Suppressor macrophage treated with lipopolysaccharide for 1 hour (primary cell): ENCODE measurements around the gene B9D2.
"Not testable (repeated sequence)": the region's sequence is repeated elsewhere in the genome, so short reads cannot be mapped to it uniquely, and the experiment has no call there.

ENCODE experiments used
- DNase-seq, 3 donors: peaks; one replicate each; pipeline ENCODE4 v3.0.0-alpha.2; 2020 to 2022

Gene B9D2

DNA sequence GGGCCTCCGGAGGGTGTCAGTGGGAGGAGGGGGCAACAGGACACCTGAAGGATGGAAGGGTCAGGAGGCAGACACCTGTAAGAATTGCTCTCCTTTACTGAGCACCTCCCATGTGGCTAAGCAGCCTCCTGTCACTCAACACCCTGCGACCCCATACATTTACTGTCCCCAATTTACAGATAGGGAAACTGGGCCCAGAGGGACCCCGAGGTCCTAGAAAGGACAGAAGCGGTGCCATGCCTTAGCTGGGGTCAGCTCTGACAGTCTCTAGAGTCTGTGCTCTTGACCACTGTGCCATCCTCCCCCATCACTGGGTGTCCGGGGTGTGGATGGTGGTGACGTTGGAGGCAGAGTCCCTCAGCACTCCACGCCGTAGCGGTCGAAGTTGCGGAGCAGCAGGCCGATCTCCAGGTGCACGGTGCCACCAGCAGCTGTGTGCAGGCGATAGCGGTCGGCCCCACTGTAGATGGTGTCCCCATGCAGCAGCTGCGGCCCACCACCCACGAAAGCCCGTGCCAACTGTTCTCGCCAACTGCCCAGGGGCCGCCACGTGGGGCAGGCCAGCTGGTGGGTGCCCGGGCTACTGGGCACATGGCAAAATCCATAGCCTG, 9.5 kb downstream of the B9D2 start:
- no peak for DNase-seq

DNA sequence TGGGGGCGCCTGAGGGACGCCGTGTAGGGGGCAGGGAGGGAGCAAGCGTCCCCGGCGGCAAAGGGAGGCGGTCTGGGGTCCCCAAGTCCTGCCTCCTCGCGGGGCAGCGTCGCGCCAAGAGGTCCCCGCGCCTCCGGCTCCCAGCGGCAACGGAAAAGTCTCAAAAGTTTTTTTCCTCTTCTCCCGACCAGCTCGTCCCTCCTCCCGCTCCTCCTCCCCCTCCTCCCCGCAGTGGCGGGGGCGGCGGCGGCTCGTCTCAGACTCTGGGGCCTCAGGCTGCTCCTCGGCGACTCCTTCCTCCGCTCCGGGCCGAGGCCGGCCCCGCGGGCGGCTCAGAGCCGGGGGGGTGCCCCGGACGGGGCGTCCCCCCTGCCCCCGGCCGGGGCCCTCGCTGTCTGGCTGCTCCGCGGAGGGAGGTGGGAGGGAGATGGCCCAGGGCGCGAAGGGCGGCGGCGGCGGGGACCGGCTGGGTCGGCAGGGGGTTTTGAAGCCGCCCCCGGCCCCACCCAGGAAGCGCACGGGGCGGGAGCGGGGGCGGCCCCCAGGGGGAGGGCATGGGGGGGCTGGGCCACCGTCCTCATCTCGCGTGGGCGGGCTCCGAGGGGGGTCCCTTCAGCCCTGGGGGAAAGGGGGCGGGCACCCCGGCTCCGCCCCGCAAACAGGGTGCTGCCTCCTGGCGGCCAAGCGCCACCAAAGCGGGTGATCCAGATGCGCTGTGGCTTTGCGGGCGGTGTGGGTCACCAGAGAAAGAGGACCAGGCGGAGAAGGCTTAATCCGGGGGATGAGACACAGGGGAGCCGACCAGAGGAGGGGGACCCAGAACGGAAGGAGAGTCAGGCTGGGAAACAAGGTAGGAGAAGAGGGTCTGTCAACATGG, 10.2 kb downstream of the B9D2 start, which contains the start of gene TGFB1:
Gene TGFB1 (minus strand): TSS at position 457 of the 877 bp plus-strand sequence. CDS start 878 bp downstream, outside the sequence.
- DNase-seq, result peak; percentile 94 to 99 (median 98)

DNA sequence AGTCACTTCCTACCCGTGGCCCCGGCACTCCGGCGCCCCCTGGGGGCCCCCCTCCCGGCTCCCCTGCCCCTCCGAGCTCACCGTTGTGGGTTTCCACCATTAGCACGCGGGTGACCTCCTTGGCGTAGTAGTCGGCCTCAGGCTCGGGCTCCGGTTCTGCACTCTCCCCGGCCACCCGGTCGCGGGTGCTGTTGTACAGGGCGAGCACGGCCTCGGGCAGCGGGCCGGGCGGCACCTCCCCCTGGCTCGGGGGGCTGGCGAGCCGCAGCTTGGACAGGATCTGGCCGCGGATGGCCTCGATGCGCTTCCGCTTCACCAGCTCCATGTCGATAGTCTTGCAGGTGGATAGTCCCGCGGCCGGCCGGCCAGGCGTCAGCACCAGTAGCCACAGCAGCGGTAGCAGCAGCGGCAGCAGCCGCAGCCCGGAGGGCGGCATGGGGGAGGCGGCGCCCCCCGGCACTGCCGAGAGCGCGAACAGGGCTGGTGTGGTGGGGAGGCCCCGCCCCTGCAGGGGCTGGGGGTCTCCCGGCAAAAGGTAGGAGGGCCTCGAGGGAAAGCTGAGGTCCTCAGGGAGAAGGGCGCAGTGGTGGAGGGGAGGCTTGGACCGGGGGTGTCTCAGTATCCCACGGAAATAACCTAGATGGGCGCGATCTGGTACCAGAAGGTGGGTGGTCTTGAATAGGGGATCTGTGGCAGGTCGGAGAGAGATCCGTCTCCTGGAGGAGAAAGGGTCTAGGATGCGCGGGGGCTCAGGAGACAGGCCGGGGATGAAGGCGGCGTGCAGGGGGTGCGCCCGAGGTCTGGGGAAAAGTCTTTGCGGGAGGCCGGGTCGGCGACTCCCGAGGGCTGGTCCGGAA, 11.1 kb downstream of the B9D2 start:
- peak; percentile 72 to 89 (median 77) for DNase-seq

DNA sequence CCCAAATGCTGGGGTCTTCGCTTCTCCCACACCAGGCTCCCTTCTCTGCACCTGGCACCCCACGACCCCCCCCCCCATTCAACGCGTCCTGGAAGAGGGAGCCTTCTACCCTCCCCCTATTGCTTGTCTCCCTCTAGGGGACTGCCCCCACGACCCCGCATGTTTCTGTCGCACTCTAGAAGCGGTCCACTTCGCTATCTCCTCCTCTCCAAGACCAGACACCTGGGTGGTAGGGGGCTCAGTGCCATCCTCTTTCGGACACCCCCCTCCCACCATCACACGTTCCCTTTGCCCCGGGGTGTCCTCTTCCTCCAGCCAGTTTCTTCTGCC, 11.7 kb downstream of the B9D2 start:
- no peak for DNase-seq

DNA sequence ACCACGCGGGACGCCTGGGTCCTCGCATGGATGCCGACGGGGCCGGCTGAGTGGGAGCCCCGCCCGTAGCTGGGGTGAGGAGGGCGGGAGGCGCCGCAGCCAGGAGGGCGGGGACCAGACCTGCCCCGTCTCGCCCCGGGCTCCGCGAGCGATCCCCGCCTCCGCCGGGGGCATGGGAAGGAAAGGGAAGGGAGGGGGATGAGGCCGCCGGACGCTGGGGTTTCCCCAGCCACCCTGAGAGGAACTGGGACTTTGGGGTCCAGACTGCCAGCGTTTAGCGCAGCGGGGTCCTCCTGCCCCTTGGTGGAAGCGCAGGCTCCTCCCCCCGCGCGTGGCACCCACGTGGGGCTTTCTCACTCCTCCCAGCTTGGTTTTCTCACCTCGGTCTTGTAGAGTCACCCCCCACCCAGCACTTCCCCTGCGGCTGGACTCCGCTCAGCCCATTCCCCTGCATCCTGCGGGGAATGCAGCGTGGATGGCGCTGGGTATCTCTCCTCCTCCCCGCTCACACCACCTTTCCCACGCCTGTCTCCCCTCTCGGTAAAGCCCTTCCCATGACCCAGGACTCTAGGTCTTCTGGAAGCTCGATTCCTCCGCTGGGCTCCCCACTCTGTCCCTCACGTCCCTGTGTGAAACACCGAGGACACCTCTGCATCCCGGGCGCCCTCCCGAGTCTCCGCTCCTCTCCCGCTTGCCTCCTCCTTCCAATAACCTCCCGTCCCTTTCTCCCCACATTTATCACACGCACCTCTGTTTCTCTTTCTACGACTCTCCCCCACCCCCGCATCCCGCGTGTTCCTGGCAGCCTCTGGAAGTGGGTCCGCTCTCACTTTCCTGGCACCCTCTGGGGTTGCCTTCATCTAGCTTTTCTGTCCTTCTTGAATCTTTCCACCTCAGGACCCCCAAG, 12.4 kb downstream of the B9D2 start:
- DNase-seq, result peak; percentile 78 to 92 (median 83)

DNA sequence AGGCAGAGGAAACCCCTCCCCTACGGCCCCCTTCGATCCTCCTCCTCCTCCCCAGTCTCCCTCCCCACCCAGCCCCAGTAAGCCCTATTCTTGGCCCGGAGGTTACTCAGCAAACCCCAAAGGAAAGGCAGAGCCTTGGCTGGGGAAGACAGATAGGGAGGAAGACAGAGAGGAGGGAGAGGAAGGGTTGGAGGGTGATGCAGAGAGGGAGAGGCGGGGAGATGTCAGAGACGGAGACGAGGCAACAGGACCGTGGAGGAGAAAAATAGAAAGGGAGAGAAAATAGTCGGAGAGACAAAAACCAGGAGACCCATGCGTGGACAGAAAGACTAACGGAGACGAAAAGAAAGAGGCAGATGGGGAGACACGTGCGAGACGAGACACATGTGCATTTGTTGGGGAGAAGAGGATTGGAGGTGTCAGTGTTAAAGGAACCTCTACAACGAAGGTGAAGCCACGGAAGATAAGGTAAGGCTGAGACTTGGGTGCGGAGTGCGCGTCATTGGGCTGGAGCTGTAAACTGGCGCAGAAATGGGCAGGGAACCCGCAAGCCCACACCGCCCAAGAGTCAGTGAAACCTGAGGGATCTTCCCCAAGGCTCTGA, 13.1 kb downstream of the B9D2 start:
- DNase-seq, result peak in 1 of 3 donors; percentile 28

DNA sequence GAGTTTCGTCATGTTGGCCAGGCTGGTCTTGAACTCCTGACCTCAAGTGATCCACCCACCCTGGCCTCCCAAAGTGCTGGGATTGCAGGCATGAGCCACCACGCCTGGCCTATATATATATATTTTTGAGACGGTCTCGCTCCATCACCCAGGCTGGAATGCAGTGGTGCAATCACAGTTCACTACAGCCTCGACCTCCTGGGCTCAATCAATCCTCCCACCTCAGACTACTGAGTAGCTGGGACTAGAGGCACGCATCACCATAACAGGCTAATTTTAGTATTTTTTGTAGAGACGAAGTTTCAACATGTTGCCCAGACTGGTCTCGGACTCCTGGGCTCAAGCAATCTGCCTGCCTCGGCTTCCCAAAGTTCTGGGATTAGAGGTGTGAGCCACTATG, 17.0 kb downstream of the B9D2 start:
- DNase-seq, result not testable (repeated sequence)

DNA sequence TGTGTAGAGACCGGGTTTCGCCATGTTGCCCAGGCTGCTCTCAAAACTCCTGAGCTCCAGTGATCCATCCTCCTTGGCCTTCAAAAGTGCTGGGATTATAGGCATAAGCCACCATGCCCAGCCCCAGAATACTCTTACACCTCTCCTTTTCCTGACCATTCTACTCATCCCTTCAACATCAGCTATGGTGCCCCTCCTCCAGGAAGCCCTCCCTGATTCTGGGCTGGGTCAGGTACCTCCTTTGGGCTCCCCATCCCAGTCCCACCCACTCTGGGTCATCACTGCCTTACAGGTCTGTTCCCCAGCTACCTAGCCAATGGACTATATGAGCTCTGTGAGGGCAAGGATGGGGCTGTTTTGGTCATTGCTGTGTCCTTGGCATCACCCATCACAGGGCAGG, 19.8 kb downstream of the B9D2 start:
- no peak for DNase-seq

DNA sequence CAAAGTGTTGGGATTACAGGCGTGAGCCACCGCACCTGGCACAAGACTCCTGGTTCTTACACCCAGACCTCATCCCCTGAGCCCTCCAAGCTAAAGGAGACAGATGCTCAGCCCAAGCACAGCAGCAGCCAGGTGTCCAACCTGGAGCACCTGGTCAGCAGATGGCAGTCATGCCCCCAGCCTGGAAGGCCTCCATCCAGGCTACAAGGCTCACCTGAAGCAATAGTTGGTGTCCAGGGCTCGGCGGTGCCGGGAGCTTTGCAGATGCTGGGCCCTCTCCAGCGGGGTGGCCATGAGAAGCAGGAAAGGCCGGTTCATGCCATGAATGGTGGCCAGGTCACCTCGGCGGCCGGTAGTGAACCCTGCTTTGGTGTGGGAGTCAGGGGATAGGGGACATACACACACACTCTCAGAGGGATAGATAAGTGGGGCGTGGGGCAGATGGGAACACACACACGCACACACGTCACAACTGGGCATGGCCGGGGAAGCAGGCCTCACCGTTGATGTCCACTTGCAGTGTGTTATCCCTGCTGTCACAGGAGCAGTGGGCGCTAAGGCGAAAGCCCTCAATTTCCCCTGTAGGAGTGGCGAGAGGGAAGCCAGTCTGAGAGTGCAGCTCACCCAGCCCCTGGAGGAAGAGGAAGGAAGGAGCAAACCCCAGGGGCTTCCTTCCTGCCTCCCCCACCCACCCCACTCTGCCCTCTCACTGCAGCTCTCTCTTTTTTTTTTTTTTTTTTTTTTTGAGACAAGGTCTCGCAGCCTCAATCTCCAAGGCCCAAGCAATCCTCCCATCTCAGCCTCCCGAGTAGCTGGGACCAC, 22.1 kb downstream of the B9D2 start:
- DNase-seq, result peak in 2 of 3 donors; percentile 51 to 58

DNA sequence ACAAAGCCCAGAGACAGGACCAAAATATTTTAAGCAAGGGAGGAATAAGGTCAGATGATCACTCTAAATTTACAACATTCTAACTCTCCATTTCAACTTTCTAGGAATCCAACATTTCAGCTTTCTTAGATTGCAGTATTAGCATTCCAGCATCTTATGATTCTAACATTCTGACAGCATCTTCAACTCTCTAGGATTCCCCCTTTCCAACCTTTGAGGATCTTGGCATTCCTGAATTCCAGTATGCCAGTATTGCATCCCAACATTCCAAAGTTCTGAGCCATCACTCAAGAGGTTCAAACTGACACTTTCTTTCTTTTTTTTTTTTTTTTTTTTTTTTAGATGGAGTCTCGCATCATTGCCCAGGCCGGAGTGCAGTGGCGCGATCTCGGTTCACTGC, 24.0 kb downstream of the B9D2 start:
- no peak for DNase-seq

DNA sequence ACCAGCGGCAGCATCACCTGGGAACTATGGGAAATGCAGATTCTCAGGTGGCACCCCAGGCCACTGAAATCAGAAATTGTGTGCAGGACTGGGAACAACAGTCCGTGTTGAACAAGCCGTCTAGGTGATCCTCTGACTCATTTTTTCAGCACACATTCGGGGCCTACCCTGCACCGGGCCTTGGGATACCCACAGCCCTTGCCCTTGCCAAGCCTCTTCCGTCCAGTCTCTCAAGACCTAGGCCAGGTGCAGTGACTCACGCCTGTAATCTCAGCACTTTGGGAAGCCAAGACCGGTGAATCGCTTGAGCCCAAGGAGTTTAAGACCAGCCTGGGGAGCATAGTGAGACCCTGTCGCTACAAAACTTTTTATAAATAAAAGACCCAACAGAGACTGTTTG, 28.5 kb downstream of the B9D2 start:
- DNase-seq, result no peak

DNA sequence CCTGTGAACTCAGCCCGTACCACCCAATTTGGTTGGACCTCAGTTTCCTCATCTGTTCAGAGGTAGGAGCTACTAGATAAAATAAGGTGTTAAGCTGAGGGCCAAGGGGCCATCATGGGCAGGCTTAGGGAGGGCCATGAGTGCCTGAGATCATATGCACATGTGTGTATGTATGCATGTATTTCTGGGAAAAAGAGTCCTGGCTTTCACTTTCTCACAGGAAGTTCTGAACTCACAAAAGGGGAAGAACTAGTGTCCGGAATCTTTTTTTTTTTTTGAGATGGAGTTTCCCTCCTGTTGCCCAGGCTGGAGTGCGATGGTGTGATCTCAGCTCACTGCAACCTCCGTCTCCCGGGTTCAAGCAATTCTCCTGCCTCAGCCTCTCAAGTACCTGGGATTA, 29.2 kb downstream of the B9D2 start:
- DNase-seq, result peak; percentile 84 to 97 (median 93)

DNA sequence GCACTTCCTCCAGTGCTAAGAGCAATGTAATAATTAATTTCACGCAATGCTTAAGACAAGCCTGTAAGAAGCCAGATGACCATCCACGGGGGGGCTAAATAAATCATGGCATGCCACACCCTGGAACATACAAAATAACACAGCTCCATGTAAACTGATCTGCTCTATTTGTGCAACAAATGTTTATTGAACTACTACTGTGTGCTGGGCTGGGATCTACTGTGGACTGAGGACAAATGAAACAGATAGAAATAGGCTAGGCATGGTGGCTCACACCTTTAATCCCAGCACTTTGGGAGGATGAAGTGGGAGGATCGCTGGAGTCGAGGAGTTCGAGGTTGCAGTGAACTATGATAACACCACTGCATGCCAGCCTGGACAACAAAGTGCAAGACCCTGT, 31.5 kb downstream of the B9D2 start:
- DNase-seq, result no peak

DNA sequence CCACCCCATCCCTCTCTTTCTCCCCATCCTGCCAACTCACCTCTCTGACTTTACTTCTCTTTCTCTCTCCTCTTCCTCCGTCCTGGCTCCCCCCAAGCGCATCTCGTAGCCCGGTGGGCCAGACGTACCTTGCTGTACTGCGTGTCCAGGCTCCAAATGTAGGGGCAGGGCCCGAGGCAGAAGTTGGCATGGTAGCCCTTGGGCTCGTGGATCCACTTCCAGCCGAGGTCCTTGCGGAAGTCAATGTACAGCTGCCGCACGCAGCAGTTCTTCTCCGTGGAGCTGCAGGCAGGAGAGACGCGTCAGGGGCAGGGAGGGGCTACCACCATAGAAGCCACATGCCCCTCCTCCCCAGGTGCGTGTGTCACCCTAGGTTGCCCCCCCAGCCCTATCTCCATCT, 31.9 kb downstream of the B9D2 start:
- DNase-seq, result no peak

DNA sequence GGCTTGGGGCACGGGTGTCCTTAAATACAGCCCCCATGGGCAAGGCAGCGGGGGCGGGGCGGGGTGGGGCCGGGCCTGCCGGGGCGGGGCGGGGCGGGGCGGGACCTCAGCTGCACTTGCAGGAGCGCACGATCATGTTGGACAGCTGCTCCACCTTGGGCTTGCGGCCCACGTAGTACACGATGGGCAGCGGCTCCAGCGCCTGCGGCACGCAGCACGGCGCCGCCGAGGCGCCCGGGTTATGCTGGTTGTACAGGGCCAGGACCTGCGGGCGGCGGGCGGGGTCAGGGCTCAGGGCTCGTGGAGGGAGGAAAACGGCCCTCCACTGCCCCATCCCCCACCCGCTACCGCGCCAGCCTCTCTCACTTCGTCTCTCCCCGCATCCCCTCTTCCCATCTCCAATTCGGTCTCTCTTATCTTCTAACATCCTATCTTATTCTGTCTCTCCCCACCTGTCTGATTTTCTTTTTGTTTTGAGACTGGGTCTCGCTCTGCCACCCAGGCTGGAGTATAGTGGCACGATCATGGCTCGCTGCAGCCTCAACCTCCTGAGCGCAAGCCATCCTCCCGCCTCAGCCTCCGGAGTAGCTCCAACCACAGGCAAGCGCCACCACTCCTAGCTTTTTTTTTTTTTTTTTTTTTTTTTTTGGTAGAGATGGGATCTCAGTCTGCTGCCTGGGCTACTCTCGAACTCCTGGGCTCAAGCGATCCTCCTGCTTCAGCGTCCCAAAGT, 32.8 kb downstream of the B9D2 start:
- DNase-seq, result no peak

DNA sequence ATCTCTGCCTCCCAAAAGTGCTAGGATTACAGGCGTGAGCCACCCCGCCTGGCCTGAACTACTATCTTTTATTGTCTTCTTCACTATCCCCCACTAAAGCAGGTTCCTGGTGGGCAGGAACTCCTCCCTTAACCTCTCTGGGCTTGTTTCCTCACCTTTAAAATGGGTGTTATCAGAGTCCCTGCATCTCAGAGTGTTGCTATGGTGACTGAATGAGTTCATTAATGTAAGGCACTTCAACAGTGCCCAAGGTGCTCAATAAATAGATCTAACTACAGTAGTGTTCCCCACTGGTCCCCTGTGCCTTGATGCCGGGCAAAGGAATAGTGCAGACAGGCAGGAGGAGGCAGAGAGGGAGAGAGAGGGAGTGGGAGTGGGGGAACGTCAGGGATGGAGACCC, 33.5 kb downstream of the B9D2 start:
- no peak for DNase-seq

DNA sequence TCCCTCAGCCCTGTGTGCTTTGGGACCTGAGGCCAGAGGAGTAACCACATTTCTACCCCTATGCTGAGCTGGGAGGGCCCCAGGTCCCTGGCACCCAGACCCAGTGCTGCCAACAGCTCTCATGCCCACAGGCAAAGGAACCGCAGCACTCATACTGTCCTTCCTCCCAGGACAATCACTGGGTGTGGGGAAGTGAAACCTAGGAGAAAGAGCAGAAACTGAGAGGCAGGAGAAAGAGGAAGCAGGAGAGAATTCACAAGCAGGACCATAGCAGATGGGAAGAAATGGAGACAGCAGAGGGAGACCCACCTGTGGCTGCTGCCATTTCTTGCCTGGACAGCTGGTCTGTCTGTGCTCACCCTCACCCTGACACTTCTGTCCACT, 35.1 kb downstream of the B9D2 start:
- peak; percentile 88 to 91 (median 88) for DNase-seq

DNA sequence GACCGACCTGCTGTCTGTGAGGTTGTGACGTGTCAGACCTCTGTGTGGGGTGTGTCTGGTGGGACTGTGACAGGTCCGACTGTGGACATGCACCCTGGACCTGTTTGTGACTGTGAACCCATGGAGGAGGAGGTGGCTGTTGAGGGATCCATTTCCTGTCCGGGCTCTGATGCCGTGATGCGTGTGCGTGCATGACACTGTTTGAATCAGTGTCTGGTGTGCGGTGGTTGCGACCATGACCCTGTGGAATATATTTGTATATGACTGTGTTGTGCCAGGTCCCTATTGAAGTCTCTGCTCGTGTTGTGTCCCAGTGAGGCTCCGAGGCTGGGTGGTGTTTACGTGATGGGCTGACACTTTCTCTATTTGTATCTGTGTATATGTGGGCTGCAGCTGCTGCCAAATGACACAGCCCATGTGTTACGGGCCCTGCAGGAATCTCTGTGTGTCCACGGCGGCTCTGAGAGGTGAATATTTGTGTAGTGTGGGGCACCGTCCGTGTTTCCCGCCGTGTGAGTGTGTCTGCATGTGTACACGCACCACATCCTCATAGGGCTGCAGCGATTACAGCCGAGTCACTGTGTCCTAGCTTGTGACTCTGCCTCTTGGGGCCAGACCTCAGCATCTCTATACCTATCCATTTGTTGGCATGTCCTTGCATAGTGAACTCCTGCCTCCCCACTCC, 35.6 kb downstream of the B9D2 start:
- peak; percentile 51 to 69 (median 63) for DNase-seq

DNA sequence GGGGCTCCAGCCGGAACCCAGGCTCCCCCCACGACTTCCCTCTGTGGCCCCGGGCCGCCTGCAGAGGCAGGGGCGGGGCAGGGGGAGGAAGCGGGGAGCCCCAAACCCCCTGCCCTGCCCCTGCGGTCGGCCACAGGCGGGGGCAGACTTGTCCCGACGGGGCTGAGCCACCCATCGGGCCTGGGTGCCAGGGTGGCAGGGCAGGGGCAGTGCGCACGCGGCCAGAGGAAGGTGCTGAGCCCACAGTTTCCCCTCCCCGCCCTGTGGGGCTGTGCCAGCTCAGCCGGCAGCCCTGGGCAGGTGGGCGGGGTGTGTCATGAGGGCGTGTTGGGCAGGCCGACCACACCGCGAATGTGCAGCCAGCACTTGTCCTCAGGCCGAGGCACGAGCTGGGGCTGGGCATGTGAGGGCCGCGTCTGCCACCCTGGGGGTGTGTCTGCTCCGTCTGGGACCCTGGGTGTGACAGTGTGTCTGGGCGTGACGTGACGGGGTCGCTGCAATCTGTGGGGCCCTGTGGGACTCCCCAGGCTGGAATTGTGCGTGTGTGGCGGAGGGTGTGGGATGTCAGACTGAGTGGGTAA, 36.3 kb downstream of the B9D2 start:
- DNase-seq, result peak; percentile 90 to 94 (median 92)
